Measurements from ENCODE around the gene IRF9. TPM values are rescaled to one million over a fixed set of nuclear protein-coding genes. Genes with fewer than 3 reads are reported as not detected.

Gene IRF9
- total and polyA plus RNA-seq, 2 of the 13 experiments (the other 11 are each of a cell fraction or from before 2014, with no cell fraction given) = 14.9 to 49.7 TPM

DNA sequence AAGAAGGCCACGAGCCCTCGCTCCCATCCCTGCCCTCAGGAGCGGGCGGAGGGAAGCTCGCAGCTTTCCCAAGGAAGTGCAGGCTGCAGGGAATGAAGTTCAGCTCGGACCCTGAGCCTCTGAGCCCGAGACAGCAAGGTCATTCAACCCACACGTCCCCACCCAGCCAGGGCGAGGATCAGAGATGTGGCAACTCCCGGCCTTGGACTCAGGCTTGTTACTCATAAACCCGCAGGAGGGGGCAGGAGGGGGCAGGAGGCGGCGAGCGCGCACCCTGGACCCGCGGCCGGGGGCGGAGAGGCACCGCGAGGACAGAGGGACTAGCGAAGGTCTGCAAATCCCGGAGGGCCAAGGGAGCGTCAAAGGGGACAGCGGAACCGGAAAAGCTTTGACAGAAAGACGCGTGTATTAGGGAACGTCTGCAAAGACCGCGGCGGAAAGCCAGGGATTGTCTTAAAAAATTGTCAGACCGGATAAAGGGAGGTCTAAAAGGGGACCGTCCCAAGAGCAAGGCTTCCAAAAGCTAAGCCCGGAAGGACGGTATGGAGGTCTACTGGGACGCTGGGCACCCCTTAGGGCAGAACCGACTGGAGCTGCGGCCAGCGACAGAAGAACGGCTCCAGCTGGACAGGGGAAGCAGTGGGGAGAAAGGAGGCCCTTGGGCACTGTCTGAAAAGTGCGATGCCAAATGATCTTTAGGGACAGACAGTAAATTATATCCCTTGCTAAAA, 47.1 kb upstream of the IRF9 start (continued):
- TF ChIP-seq, protein P1, sequence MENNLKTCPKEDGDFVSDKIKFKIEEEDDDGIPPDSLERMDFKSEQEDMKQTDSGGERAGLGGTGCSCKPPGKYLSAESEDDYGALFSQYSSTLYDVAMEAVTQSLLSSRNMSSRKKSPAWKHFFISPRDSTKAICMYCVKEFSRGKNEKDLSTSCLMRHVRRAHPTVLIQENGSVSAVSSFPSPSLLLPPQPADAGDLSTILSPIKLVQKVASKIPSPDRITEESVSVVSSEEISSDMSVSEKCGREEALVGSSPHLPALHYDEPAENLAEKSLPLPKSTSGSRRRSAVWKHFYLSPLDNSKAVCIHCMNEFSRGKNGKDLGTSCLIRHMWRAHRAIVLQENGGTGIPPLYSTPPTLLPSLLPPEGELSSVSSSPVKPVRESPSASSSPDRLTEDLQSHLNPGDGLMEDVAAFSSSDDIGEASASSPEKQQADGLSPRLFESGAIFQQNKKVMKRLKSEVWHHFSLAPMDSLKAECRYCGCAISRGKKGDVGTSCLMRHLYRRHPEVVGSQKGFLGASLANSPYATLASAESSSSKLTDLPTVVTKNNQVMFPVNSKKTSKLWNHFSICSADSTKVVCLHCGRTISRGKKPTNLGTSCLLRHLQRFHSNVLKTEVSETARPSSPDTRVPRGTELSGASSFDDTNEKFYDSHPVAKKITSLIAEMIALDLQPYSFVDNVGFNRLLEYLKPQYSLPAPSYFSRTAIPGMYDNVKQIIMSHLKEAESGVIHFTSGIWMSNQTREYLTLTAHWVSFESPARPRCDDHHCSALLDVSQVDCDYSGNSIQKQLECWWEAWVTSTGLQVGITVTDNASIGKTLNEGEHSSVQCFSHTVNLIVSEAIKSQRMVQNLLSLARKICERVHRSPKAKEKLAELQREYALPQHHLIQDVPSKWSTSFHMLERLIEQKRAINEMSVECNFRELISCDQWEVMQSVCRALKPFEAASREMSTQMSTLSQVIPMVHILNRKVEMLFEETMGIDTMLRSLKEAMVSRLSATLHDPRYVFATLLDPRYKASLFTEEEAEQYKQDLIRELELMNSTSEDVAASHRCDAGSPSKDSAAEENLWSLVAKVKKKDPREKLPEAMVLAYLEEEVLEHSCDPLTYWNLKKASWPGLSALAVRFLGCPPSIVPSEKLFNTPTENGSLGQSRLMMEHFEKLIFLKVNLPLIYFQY (CRISPR knock-in tag; IDR thresholded peaks at IDR 0.05; ENCODE audit: borderline replicate concordance) = peak; percentile 85; the same call in 1 of the 2 replicates
- TF ChIP-seq RBM22 (optimal IDR thresholded peaks at IDR 0.05; ENCODE audit: low read length) = peak; percentile 83
- TF ChIP-seq, protein P2, sequence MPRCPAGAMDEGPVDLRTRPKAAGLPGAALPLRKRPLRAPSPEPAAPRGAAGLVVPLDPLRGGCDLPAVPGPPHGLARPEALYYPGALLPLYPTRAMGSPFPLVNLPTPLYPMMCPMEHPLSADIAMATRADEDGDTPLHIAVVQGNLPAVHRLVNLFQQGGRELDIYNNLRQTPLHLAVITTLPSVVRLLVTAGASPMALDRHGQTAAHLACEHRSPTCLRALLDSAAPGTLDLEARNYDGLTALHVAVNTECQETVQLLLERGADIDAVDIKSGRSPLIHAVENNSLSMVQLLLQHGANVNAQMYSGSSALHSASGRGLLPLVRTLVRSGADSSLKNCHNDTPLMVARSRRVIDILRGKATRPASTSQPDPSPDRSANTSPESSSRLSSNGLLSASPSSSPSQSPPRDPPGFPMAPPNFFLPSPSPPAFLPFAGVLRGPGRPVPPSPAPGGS (CRISPR knock-in tag; IDR thresholded peaks at IDR 0.05) = peak; percentile 63
- TF ChIP-seq ZSCAN21 (CRISPR knock-in tag; IDR thresholded peaks at IDR 0.05; ENCODE audit: borderline replicate concordance) = peak; percentile 98
- peak; percentile 98 for TF ChIP-seq TBX2 (CRISPR knock-in tag; IDR thresholded peaks at IDR 0.05; ENCODE audit: borderline replicate concordance)
- peak; percentile 85; the same call in 1 of the 2 replicates for TF ChIP-seq KDM5A (IDR thresholded peaks at IDR 0.05; ENCODE audit: borderline replicate concordance, low read length)
- TF ChIP-seq ZFP36L2 (CRISPR knock-in tag; IDR thresholded peaks at IDR 0.05) = peak; percentile 95
- TF ChIP-seq, protein P3, sequence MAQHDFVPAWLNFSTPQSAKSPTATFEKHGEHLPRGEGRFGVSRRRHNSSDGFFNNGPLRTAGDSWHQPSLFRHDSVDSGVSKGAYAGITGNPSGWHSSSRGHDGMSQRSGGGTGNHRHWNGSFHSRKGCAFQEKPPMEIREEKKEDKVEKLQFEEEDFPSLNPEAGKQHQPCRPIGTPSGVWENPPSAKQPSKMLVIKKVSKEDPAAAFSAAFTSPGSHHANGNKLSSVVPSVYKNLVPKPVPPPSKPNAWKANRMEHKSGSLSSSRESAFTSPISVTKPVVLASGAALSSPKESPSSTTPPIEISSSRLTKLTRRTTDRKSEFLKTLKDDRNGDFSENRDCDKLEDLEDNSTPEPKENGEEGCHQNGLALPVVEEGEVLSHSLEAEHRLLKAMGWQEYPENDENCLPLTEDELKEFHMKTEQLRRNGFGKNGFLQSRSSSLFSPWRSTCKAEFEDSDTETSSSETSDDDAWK (CRISPR knock-in tag; IDR thresholded peaks at IDR 0.05) = no peak
- TF ChIP-seq ZZZ3 (CRISPR knock-in tag; IDR thresholded peaks at IDR 0.05; ENCODE audit: borderline replicate concordance) = peak; percentile 89; the same call in 1 of the 2 replicates
- TF ChIP-seq, protein P4, sequence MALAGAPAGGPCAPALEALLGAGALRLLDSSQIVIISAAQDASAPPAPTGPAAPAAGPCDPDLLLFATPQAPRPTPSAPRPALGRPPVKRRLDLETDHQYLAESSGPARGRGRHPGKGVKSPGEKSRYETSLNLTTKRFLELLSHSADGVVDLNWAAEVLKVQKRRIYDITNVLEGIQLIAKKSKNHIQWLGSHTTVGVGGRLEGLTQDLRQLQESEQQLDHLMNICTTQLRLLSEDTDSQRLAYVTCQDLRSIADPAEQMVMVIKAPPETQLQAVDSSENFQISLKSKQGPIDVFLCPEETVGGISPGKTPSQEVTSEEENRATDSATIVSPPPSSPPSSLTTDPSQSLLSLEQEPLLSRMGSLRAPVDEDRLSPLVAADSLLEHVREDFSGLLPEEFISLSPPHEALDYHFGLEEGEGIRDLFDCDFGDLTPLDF (CRISPR knock-in tag; IDR thresholded peaks at IDR 0.05) = peak; percentile 12; the same call in 1 of the 2 replicates
- TF ChIP-seq ZNF101 (CRISPR knock-in tag; IDR thresholded peaks at IDR 0.05; ENCODE audit: borderline replicate concordance, low read depth) = 0 out of 2 replicates have a peak, but pooled peaks have one; percentile 96
- peak; percentile 97; the same call in 1 of the 2 replicates for TF ChIP-seq KDM5B (CRISPR knock-in tag; IDR thresholded peaks at IDR 0.05; ENCODE audit: borderline replicate concordance)
- TF ChIP-seq SOX6 (IDR thresholded peaks at IDR 0.05) = no peak
- TF ChIP-seq SOX6 (CRISPR knock-in tag; IDR thresholded peaks at IDR 0.05) = peak; percentile 97
- 0 out of 2 replicates have a peak, but pooled peaks have one; percentile 15 for TF ChIP-seq NBN (conservative IDR thresholded peaks at IDR 0.05)
- no peak; the same call in 1 of the 2 replicates for TF ChIP-seq ZNF75D (CRISPR knock-in tag; IDR thresholded peaks at IDR 0.05; ENCODE audit: borderline replicate concordance)
- TF ChIP-seq GFI1 (CRISPR knock-in tag; IDR thresholded peaks at IDR 0.05; ENCODE audit: borderline replicate concordance) = peak; percentile 92
- TF ChIP-seq MATR3 (CRISPR knock-in tag; IDR thresholded peaks at IDR 0.05) = peak; percentile 90; the same call in 1 of the 2 replicates
- TF ChIP-seq PAX8 (CRISPR knock-in tag; IDR thresholded peaks at IDR 0.05; ENCODE audit: borderline replicate concordance) = peak; percentile 97; the same call in 1 of the 2 replicates
- TF ChIP-seq ZSCAN25 (CRISPR knock-in tag; IDR thresholded peaks at IDR 0.05) = peak; percentile 98

Measured in HepG2 (cell line).